ENCODE results near the gene SPATA1.
"Not testable (repeated sequence)": the region's sequence is repeated elsewhere in the genome, so short reads cannot be mapped to it uniquely, and the experiment has no call there.

Gene SPATA1, protein sequence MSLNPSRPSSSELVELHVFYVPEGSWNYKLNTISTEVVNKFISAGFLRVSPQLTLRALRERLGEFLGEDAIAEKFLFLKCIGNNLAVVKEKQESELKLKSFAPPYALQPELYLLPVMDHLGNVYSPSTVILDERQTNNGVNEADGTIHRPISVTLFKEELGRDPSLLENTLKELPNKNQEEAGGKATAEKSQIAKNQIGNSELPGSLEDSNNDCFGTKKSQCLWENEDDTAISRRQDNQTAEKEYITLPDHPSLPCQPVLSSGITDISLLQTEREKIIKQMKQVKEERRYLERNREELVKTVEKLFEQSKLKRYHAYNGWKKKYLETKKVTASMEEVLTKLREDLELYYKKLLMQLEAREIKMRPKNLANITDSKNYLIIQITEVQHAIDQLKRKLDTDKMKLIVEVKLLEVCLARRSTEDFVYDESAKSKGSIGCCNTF

DNA sequence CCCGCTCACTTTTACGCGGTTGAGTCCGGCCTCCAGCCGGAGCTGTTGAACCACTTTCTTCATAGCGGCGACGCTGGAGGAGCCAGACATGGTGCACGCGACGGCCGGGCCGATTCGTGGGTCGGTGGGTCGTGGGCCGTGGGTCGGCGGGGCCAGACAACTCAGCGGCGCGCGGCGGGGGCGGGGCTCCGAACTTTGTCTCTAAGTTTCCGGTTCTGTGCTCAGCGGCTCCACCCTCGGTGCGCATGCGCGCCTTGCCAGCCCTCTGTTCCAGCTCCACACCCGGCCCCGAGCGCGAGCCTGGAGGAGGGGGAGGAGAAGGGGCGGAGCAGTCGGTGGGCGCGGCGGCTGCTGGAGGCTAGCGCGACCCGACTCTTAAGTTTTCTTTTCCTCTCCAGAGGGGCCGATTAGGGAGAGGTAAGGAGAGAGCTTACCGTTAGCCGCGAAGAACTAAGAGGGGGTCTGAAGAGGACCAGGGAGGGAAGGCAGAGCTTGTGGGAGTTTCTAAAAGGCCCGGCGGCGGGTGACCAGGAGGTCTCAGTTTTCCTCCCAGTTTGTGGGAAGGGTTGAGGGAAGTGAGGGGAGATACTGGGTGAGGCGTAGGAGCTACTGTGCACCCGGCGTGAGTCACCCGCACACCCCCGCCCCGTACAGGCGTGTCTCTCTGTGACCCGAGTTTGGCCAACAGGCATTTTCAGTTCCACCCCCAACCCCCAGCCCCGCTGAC lies at the start of gene SPATA1, which contains the start of gene GNG5:
Gene SPATA1 (plus strand): TSS at position 385 of the 727 bp plus-strand sequence. CDS start 9,974 bp downstream, outside the sequence.
Gene GNG5 (minus strand): TSS at position 580 of the 727 bp plus-strand sequence. CDS start 490 bp downstream, at position 90.
- FAIRE-seq, result no peak

DNA sequence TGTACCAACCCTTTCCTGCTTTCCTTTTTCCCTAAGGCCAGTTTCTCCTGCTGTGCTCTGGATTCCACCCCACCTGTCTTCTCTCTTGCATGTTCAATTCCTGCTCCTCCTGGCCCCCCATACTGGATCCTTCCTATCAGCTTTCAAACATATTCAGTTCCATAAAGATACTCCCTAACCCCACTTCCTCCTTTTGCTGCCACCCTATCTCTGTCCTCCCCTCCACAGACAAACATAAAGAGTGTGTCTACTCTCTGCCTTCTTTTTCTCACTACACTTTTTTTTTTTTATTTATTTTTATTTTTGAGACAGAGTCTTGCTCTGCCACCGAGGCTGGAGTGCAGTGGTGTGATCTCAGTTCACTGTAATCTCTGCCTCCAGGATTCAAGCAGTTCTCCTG lies 44.1 kb upstream of the SPATA1 start:
- FAIRE-seq, result no peak

GRCh38 chr1:84467298-84467697 lies 38.9 kb upstream of the SPATA1 start:
- FAIRE-seq, result no peak

- FAIRE-seq, result no peak
Measured at GRCh38 chr1:84476225-84476624, 30.0 kb upstream of the SPATA1 start.

GRCh38 chr1:84478876-84479868 lies 27.0 kb upstream of the SPATA1 start, which contains the start of gene RPF1:
Gene RPF1 (plus strand): TSS chr1:84479266. CDS start chr1:84479282, 16 bp downstream.
- no peak for FAIRE-seq

GRCh38 chr1:84479998-84480397 lies 26.2 kb upstream of the SPATA1 start:
- FAIRE-seq, result no peak

DNA sequence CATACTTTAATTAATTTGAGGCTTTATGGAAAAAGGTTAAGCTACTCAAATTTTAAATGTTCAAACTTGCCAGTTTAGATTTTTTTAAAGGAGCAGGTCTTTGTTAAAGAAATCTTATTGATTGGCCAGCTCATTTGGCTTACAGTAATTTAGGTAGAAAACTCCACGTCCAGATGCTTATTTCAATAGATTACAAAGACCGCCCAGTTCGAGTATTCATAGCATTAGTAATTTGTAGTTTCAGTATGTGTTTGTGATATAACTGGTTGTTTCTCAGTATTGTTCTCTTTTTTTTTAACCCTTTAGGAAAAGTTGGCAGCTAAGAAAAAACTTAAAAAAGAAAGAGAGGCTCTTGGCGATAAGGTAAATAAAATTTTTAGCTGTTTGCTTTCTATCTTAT lies 25.5 kb upstream of the SPATA1 start:
- FAIRE-seq, result no peak

DNA sequence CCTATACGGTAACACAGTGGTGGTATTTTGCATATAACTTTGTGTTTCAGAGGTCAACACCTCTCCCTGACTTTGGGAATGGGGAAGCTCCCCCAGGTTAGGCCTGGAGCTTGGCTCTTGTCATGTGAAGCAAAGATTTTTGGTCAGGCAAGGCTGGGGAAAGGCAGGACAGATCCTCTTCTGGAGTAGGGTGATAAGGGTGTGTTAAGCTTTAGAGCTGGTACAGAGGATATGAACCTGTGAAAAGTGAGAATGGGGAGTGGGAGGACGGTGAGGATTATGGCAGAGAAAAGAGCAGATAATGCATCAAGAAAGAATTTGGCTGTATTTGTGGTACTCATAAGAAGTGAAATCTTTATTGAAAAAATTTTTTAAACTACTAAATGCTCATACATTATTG lies 24.9 kb upstream of the SPATA1 start:
- no peak for FAIRE-seq

DNA sequence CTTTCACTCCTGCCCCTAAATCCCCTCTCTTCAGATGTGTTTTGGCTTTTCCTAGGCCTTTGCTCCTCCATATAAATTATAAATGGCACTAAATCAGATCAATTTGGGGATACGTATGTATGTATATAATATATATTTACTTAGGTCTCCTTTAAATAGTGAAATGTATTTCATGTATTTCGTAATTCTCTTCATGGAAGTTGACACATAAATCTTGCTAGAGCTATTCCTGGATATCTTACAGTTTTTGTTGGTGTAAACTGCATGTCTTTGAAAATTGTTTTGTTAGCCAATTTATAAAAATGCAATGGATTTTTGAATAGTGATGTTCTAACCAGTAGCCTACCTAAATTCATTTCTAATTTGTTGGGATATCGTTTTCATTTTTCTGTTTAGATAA lies 18.1 kb upstream of the SPATA1 start:
- FAIRE-seq, result no peak

DNA sequence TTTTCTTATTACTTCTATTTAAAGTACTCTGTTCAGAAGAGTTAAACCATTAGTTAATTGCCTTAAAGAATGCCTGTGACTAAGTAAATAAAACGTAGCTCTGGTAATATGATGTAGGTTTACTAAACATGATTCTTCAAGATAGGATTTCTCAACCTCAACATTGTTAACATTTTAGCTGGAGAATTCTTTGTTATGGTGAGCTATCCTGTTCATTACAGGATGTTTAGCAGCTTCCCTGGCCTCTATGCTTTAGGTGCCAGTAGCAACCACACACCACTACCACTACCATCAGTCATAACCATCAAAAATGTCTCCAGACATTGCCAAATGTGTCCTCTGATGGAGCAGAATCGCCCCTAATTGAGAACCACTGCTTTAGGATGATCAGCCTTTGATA lies 16.4 kb upstream of the SPATA1 start:
- no peak for FAIRE-seq

- FAIRE-seq, result no peak
Measured at GRCh38 chr1:84492726-84493125, 13.5 kb upstream of the SPATA1 start.

- FAIRE-seq, result no peak
Measured at GRCh38 chr1:84493747-84494146, 12.4 kb upstream of the SPATA1 start.

GRCh38 chr1:84496498-84496897 lies 9.7 kb upstream of the SPATA1 start:
- no peak for FAIRE-seq

GRCh38 chr1:84497631-84498275 lies 8.4 kb upstream of the SPATA1 start:
- no peak for FAIRE-seq

- FAIRE-seq, result no peak
Measured at GRCh38 chr1:84502927-84503326, 3.3 kb upstream of the SPATA1 start.

GRCh38 chr1:84504580-84505492 lies 1.4 kb upstream of the SPATA1 start:
- FAIRE-seq, result no peak

DNA sequence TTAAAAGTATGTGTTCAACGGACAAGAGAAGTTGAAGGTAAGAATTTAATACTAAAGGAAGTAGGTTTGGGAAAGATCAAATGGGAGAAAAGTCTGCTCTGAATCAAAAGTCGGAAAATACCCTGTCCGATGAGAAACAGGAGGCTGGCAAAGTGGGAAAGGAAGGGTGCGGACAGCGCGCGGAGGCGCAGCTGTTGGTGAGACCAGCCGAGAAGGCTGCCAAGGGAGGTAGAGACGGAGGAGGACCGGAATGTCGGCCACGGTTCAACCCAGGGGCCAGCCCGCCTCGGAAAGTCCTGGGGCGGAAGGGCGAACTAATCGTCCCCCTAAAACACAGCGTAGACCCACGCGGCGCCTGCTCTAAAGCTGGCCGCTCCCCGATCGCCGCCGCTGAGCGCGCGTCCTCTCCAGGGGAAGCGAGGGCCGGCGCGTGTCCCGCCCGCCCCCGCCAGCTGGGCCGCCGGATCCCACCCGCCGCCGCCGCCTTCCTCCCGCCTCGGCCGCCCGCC lies 639 bp upstream of the SPATA1 start:
- FAIRE-seq, result no peak

DNA sequence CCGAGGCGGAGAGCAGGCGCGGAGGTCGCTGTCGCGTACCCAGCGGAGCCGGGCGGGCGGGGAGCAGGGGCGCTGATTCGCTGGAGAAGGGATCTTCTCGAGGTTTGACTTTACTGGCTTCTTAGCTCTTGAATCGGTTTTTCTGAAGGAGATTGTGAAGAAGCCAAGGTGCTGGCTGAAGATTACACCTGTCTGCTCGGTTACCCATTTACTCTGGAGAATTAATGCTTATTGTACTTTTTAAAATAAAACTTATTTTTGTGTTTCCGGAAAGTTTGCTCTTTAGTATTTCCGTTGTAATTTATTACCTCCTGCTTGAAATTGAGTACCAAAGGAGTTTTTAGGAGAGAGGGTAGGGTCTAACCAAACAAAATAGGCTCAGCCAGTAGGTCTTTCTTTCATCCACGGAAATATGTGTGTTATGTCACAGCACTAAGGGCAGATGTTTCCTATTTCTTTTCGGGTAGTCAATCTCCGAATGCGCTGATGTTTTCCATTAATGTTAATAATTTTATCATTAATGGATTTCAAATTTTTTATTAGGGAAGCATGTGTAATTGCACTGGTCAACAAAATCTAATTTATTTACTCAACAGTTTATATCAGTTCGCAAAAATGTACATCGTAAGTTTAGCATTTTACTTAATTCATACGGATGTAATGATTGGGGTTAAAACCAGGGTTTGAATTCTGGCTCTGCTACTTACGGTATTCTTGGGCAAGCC lies 705 bp downstream of the SPATA1 start:
- peak; percentile 31 for FAIRE-seq

- not testable (repeated sequence) for FAIRE-seq
Measured at GRCh38 chr1:84507887-84508286, 1.7 kb downstream of the SPATA1 start.

DNA sequence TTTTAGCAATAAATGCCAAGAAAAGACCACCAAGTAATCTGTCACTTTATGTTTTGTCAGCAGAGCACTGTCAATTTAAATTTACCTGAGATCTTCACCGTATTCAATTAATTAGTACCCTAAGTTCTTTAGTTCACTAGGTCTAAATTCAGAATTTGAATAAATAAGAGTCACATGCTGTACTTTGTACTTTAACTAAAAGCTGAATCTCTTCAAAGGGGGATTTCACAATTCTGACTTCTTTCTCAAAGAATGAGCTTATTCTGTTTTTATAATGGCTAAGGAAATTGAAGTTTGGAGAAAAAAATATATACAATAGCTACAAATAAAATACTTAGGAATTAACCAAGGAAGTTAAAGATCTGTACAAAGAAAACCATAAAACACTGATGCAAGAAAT lies 2.3 kb downstream of the SPATA1 start:
- FAIRE-seq, result no peak

Data from endometrium (tissue), 2 donors.